ENCODE data around the gene UPK3A.

UPK3A gene

GRCh38 chr22:45308391-45308956 is 23.7 kb downstream of the UPK3A start:
- DNase-seq (ENCODE audit: insufficient read length, low spot score) (no peak), FAIRE-seq (peak; percentile 58)
- no peak for TF ChIP-seq POU2F2 (IDR thresholded peaks at IDR 0.05; ENCODE audit: low read depth, low read length)
- TF ChIP-seq POLR2A (IDR thresholded peaks at IDR 0.05; ENCODE audit: low read depth, low read length) = no peak
- TF ChIP-seq TAF1 (IDR thresholded peaks at IDR 0.05; ENCODE audit: low read depth, low read length) = no peak
- TF ChIP-seq SPI1 (IDR thresholded peaks at IDR 0.05; ENCODE audit: low read depth, low read length) = peak; percentile 67

GRCh38 chr22:45308957-45309421 is 24.2 kb downstream of the UPK3A start:
- DNase-seq (ENCODE audit: insufficient read length, low spot score) (no peak), FAIRE-seq (no peak)
- TF ChIP-seq PAX5 (IDR thresholded peaks at IDR 0.05; ENCODE audit: insufficient read depth, low read length, severe bottlenecking) (no peak), POLR2A (IDR thresholded peaks at IDR 0.05; ENCODE audit: low read depth, low read length) (no peak), POU2F2 (IDR thresholded peaks at IDR 0.05; ENCODE audit: low read depth, low read length) (no peak), POLR2AphosphoS5 (IDR thresholded peaks at IDR 0.05; ENCODE audit: low read depth, low read length) (no peak), TAF1 (IDR thresholded peaks at IDR 0.05; ENCODE audit: low read depth, low read length) (no peak), SPI1 (IDR thresholded peaks at IDR 0.05; ENCODE audit: low read depth, low read length) (no peak)

DNA sequence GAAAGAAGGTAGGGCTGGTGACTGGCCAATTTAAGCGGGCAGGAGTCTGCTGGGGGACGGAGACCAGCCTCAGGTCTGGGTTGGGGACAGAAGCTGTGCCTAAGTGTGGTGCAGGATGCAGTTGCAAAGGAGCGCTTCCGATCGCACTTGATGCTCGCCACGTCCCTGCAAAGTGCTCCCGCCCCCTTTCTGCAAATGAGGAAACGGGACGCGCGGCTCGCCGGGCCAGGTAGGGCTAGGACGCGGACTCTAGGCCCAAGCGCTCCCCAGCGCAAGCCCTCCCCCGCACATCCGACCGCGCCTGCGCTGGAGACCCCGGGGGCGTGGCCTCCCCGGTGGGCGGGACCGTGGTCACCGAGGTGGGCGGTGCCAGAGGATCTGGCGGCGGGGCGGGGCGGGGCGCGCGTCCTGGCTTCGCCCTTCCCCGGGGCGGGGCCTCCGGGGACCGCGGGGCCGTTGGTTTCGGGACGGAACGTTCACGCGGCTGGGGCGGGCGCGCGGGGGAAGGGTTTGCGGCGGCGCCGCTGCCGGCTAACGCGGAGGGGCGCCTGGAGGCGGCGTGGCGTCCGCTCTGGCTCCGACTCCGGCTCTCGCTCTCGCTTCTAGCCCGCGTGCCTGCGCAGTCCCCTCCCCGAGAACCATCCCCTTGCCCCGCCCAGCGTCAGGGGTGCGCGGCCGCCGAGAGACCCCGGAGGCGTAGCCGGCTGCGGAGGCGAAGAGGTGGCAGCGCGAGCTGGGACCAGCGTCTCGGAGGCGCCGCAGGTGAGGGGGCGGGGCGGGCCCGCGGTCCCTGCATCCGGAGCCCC is 24.9 kb downstream of the UPK3A start, which contains the start of gene FAM118A:
Gene FAM118A (plus strand): TSS at position 513 of the 806 bp plus-strand sequence. CDS start 12,446 bp downstream, outside the sequence.
- DNase-seq (ENCODE audit: insufficient read length, low spot score) (peak; percentile 95), FAIRE-seq (peak; percentile 97)
- peak; percentile 39; the same call in 1 of the 2 replicates for TF ChIP-seq POU2F2 (IDR thresholded peaks at IDR 0.05; ENCODE audit: low read depth, low read length)
- TF ChIP-seq POLR2AphosphoS5 (IDR thresholded peaks at IDR 0.05; ENCODE audit: low read depth, low read length) = peak; percentile 74
- TF ChIP-seq TAF1 (IDR thresholded peaks at IDR 0.05; ENCODE audit: low read depth, low read length) = 0 out of 2 replicates have a peak, but pooled peaks have one; percentile 38
- TF ChIP-seq POLR2A (IDR thresholded peaks at IDR 0.05; ENCODE audit: low read depth, low read length) = peak; percentile 79
- no peak for TF ChIP-seq PAX5 (IDR thresholded peaks at IDR 0.05; ENCODE audit: insufficient read depth, low read length, severe bottlenecking)
- peak; percentile 82 for TF ChIP-seq SPI1 (IDR thresholded peaks at IDR 0.05; ENCODE audit: low read depth, low read length)

- TF ChIP-seq SPI1 (IDR thresholded peaks at IDR 0.05; ENCODE audit: low read depth, low read length) (no peak), PAX5 (IDR thresholded peaks at IDR 0.05; ENCODE audit: insufficient read depth, low read length, severe bottlenecking) (no peak), POLR2A (IDR thresholded peaks at IDR 0.05; ENCODE audit: low read depth, low read length) (no peak), POLR2AphosphoS5 (IDR thresholded peaks at IDR 0.05; ENCODE audit: low read depth, low read length) (no peak), TAF1 (IDR thresholded peaks at IDR 0.05; ENCODE audit: low read depth, low read length) (no peak), POU2F2 (IDR thresholded peaks at IDR 0.05; ENCODE audit: low read depth, low read length) (no peak)
- DNase-seq (ENCODE audit: insufficient read length, low spot score) (no peak), FAIRE-seq (peak; percentile 9)
These were observed 25.7 kb downstream of the UPK3A start for GRCh38 chr22:45310331-45310976.

DNA sequence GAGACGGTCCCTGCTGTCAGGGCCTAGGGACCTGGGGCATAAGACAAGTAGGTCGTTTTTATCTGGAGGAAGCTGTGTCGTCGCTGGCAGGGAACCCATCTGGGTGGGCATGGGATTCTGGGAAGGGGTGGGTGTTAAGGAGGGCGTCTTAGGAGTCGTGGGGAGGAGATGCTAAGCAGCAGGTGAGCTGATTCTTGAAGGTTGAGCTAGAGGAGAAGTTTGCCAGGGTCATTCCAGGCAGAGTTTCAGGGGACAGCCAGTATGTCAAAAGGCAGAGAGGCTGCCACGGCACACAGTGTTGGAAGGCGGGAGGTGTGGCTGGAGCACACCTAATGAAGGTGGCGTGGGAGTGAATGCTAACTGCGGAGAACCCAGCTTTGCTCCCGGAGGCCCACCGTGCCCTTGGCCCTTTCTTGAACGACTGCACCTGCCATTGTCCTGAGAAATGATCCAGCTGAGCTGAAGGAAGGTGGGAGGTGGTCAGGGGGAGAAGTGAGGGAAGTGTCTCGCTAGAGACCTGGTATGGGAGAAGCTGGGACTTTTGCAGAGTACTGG is 26.3 kb downstream of the UPK3A start:
- TF ChIP-seq POLR2AphosphoS5 (IDR thresholded peaks at IDR 0.05; ENCODE audit: low read depth, low read length) (no peak), SPI1 (IDR thresholded peaks at IDR 0.05; ENCODE audit: low read depth, low read length) (no peak), POLR2A (IDR thresholded peaks at IDR 0.05; ENCODE audit: low read depth, low read length) (no peak), PAX5 (IDR thresholded peaks at IDR 0.05; ENCODE audit: insufficient read depth, low read length, severe bottlenecking) (no peak), TAF1 (IDR thresholded peaks at IDR 0.05; ENCODE audit: low read depth, low read length) (no peak), POU2F2 (IDR thresholded peaks at IDR 0.05; ENCODE audit: low read depth, low read length) (no peak)
- FAIRE-seq (no peak), DNase-seq (ENCODE audit: insufficient read length, low spot score) (no peak)

- TF ChIP-seq POLR2AphosphoS5 (IDR thresholded peaks at IDR 0.05; ENCODE audit: low read depth, low read length) (no peak), SPI1 (IDR thresholded peaks at IDR 0.05; ENCODE audit: low read depth, low read length) (no peak), TAF1 (IDR thresholded peaks at IDR 0.05; ENCODE audit: low read depth, low read length) (no peak), PAX5 (IDR thresholded peaks at IDR 0.05; ENCODE audit: insufficient read depth, low read length, severe bottlenecking) (no peak), POU2F2 (IDR thresholded peaks at IDR 0.05; ENCODE audit: low read depth, low read length) (no peak), POLR2A (IDR thresholded peaks at IDR 0.05; ENCODE audit: low read depth, low read length) (no peak)
- FAIRE-seq (no peak), DNase-seq (ENCODE audit: insufficient read length, low spot score) (no peak)
These were observed 27.7 kb downstream of the UPK3A start for GRCh38 chr22:45312415-45312814.

GRCh38 chr22:45312856-45313255 is 28.1 kb downstream of the UPK3A start:
- FAIRE-seq (no peak), DNase-seq (ENCODE audit: insufficient read length, low spot score) (no peak)
- no peak for TF ChIP-seq SPI1 (IDR thresholded peaks at IDR 0.05; ENCODE audit: low read depth, low read length)
- TF ChIP-seq POLR2AphosphoS5 (IDR thresholded peaks at IDR 0.05; ENCODE audit: low read depth, low read length) = no peak
- TF ChIP-seq POLR2A (IDR thresholded peaks at IDR 0.05; ENCODE audit: low read depth, low read length) = no peak
- no peak for TF ChIP-seq TAF1 (IDR thresholded peaks at IDR 0.05; ENCODE audit: low read depth, low read length)
- TF ChIP-seq PAX5 (IDR thresholded peaks at IDR 0.05; ENCODE audit: insufficient read depth, low read length, severe bottlenecking) = no peak
- TF ChIP-seq POU2F2 (IDR thresholded peaks at IDR 0.05; ENCODE audit: low read depth, low read length) = no peak

DNA sequence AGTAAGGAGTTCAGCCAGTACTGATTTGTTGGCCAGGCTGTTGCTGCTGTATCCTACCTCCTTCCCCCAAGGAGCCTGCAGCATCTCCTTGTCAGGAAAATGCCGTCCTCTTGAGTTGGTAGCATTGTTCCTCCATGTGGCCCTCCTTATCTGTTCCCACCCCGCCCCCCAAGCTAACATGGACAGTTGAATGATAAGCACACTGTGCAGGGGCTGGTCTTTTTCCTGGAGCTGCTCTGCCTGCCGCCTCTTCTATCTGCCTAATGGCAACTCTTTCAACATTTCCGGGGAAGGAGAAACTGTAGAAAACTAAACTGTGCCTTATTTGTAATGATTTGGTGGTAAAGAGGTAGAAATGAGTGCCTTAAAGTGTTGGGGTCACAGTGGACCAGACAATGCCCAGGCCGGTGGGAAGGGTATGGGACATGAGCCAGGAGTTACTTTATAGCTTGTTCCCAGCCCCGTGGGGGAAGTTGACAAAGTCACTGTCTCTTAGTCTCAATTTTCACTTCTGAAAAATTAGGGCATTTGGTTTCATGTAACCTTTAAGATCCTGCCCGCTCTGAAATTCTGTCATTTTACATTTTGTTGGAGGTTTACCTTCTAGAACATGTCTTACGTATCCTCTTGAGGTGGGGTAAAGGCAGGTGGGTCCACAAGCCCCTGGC is 29.4 kb downstream of the UPK3A start:
- FAIRE-seq = no peak
- TF ChIP-seq PAX5 (IDR thresholded peaks at IDR 0.05; ENCODE audit: insufficient read depth, low read length, severe bottlenecking) (no peak), TAF1 (IDR thresholded peaks at IDR 0.05; ENCODE audit: low read depth, low read length) (no peak), POU2F2 (IDR thresholded peaks at IDR 0.05; ENCODE audit: low read depth, low read length) (no peak), POLR2AphosphoS5 (IDR thresholded peaks at IDR 0.05; ENCODE audit: low read depth, low read length) (no peak), SPI1 (IDR thresholded peaks at IDR 0.05; ENCODE audit: low read depth, low read length) (no peak), POLR2A (IDR thresholded peaks at IDR 0.05; ENCODE audit: low read depth, low read length) (no peak)
- no peak for DNase-seq (ENCODE audit: insufficient read length, low spot score)
